Upper lobe of right lung (tissue), 1 donor: Measurements from ENCODE around the gene ZNF155. TPM values are rescaled to one million over a fixed set of nuclear protein-coding genes. Genes with fewer than 3 reads are reported as not detected.

Experiments
- ATAC-seq: fragments of 200-7000 bp; cut with Tn5 transposase; one replicate; pipeline ENCODE4 v1.9.1; 2020; ENCODE audit warnings: mild to moderate bottlenecking, moderate library complexity
- DNase-seq: peaks from one replicate; pipeline ENCODE4 v3.0.0-alpha.2; 2020
- H3K27ac ChIP-seq: fragments of 200-600 bp; one replicate; pipeline ENCODE4 v1.8.0; 2022
- H3K27me3 ChIP-seq: fragments of 200-600 bp; one replicate; pipeline ENCODE4 v1.8.0; 2022; ENCODE audit warnings: mild to moderate bottlenecking
- H3K36me3 ChIP-seq: fragments of 200-600 bp; one replicate; pipeline ENCODE4 v1.8.0; 2022
- H3K4me1 ChIP-seq: fragments of 200-600 bp; one replicate; pipeline ENCODE4 v1.8.0; 2022
- H3K4me3 ChIP-seq: fragments of 200-600 bp; one replicate; pipeline ENCODE4 v1.8.0; 2022; ENCODE audit warnings: mild to moderate bottlenecking
- H3K9me3 ChIP-seq: fragments of 200-600 bp; one replicate; pipeline ENCODE4 v1.8.0; 2022
- CTCF ChIP-seq: fragments of 200-600 bp; IDR thresholded peaks from one replicate; pipeline ENCODE4 v1.8.0; 2022; ENCODE audit warnings: antibody characterized with exemption
- intact Hi-C: fragments of 100-400 bp; cut with DNase I; formaldehyde crosslinking; loops from one replicate; pipeline ENCODE4 v1.11.0; 2022
- total RNA-seq: library from RNA; stranded (reverse); fragmentation: NEBNext Ultra II Directional; extraction: Animal tissue kit (Norgen Biotek cat#: 25700); gene quantifications from one replicate; pipeline ENCODE4 v1.2.1, GENCODE V29; 2021
- donor health status: DM: no; HTN: yes; CAD: no; lungs with severe emphysema.

ZNF155 gene
- total RNA-seq, 1 donor from 2014 or later: 8.7 TPM

GRCh38 chr19:43960411-43960810, 23.6 kb upstream of the ZNF155 start:
- Histone ChIP-seq H3K27ac (no peak overlapping the region), H3K27me3 (no peaks in the 10 kb centered on the region), H3K4me3 (no peak overlapping the region), H3K36me3 (peaks cover 9% of the 10 kb centered on the region), H3K9me3 (peaks cover 63% of the 10 kb centered on the region), H3K4me1 (no peaks in the 10 kb centered on the region)
- no peak for DNase-seq
- TF ChIP-seq CTCF: no peak
- no peak for ATAC-seq
- intact Hi-C loops: no loop called here

GRCh38 chr19:43966079-43966694, 17.8 kb upstream of the ZNF155 start:
- DNase-seq (no peak), ATAC-seq (no peak)
- Histone ChIP-seq H3K9me3 (peaks cover 94% of the 10 kb centered on the region), H3K36me3 (peaks cover 27% of the 10 kb centered on the region), H3K4me1 (no peaks in the 10 kb centered on the region), H3K4me3 (no peak overlapping the region), H3K27me3 (no peaks in the 10 kb centered on the region), H3K27ac (no peak overlapping the region)
- intact Hi-C loops: no loop called here
- no peak for TF ChIP-seq CTCF

- ATAC-seq (no peak), DNase-seq (no peak)
- H3K27ac ChIP-seq: no peak overlapping the region
- no peaks in the 10 kb centered on the region for H3K27me3 ChIP-seq
- no peaks in the 10 kb centered on the region for H3K4me1 ChIP-seq
- TF ChIP-seq CTCF: no peak
- intact Hi-C loops: no loop called here
- no peak overlapping the region for H3K4me3 ChIP-seq
- H3K36me3 ChIP-seq: no peaks in the 10 kb centered on the region
- peaks cover 72% of the 10 kb centered on the region for H3K9me3 ChIP-seq
These were observed 7.3 kb upstream of the ZNF155 start for GRCh38 chr19:43976732-43977131.

- DNase-seq (no peak), ATAC-seq (no peak)
- peaks cover 2% of the 10 kb centered on the region for H3K36me3 ChIP-seq
- H3K27ac ChIP-seq: no peak overlapping the region
- intact Hi-C loops: no loop called here
- no peaks in the 10 kb centered on the region for H3K4me1 ChIP-seq
- TF ChIP-seq CTCF: no peak
- peak overlapping the region; percentile 64 for H3K4me3 ChIP-seq
- no peaks in the 10 kb centered on the region for H3K27me3 ChIP-seq
- peaks cover 17% of the 10 kb centered on the region for H3K9me3 ChIP-seq
These were observed 460 bp upstream of the ZNF155 start for GRCh38 chr19:43983544-43983911.

- TF ChIP-seq CTCF: no peak
- Histone ChIP-seq H3K27me3 (no peaks in the 10 kb centered on the region), H3K4me3 (peak overlapping the region; percentile 64), H3K36me3 (peaks cover 13% of the 10 kb centered on the region), H3K27ac (peak overlapping the region; percentile 64), H3K9me3 (peaks cover 13% of the 10 kb centered on the region), H3K4me1 (no peaks in the 10 kb centered on the region)
- DNase-seq (no peak), ATAC-seq (peak; percentile 33)
- intact Hi-C loops: no loop called here
These were observed 656 bp downstream of the ZNF155 start for GRCh38 chr19:43984687-43985000.
